Chondrocyte (in vitro differentiated cells): ENCODE measurements around the gene MSH2. TPM values are rescaled to one million over a fixed set of nuclear protein-coding genes. Genes with fewer than 3 reads are reported as not detected.

Experiments used
- DNase-seq: peaks from one replicate; pipeline ENCODE4 v3.0.0; 2021; ENCODE audit warnings: mixed read lengths, low spot score
- H3K27ac Mint-ChIP-seq: one replicate; pipeline ENCODE4 v1.8.0; 2021; ENCODE audit warnings: mild to moderate bottlenecking, moderate library complexity, mixed read lengths; ENCODE audit not compliant: unreplicated experiment
- H3K27me3 Mint-ChIP-seq: 2 replicates; pipeline ENCODE4 v1.8.0; 2021; ENCODE audit warnings: low read depth, mixed read lengths
- H3K36me3 Mint-ChIP-seq: 2 replicates; pipeline ENCODE4 v1.8.0; 2021; ENCODE audit warnings: low read depth, mixed read lengths
- H3K4me1 Mint-ChIP-seq: 2 replicates; pipeline ENCODE4 v1.8.0; 2021; ENCODE audit warnings: low read depth, mild to moderate bottlenecking, mixed read lengths
- H3K4me3 Mint-ChIP-seq: one replicate; pipeline ENCODE4 v1.8.0; 2021; ENCODE audit warnings: mild to moderate bottlenecking, moderate library complexity, mixed read lengths; ENCODE audit not compliant: unreplicated experiment
- H3K9me3 Mint-ChIP-seq: 2 replicates; pipeline ENCODE4 v1.8.0; 2021; ENCODE audit warnings: low read depth, mixed read lengths
- total RNA-seq: library from RNA; stranded (reverse); gene quantifications from 3 replicates; pipeline ENCODE4 v1.2.1, GENCODE V29; 2021
- TF ChIP-seq, protein P1 (sequence below): fragments of 200-600 bp; sonication (generic); IDR thresholded peaks from 2 replicates; pipeline ENCODE4 v1.5.0; 2021; ENCODE audit warnings: antibody characterized with exemption, mild to moderate bottlenecking, moderate library complexity

MSH2 gene
- total RNA-seq, 1 donor from 2014 or later = 21.0 TPM

DNA sequence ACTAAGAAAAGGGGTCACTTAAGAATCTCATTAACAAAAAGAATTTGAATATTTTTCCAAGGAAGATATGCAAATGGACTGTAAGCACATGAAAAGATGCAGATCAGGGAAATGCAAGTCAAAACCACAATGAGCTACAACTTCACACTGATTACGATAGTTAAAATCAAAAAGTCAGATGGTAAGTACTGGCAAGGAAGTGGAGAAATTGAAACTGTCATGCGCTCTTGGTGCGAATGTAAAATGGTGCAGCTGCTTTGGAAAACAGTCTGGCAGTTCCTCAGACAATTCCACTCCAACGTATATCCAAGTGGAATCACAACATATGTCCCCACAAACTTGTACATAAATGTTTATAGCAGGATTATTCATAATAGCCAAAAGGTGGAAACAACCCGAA lies 81.4 kb downstream of the MSH2 start:
- Mint-ChIP-seq H3K36me3 (peaks cover 10% of the 10 kb centered on the region), H3K4me1 (peaks cover 6% of the 10 kb centered on the region), H3K9me3 (no peaks in the 10 kb centered on the region), H3K27ac (no peak overlapping the region), H3K4me3 (no peak overlapping the region), H3K27me3 (no peaks in the 10 kb centered on the region)
- DNase-seq = no peak
- TF ChIP-seq, protein P1, sequence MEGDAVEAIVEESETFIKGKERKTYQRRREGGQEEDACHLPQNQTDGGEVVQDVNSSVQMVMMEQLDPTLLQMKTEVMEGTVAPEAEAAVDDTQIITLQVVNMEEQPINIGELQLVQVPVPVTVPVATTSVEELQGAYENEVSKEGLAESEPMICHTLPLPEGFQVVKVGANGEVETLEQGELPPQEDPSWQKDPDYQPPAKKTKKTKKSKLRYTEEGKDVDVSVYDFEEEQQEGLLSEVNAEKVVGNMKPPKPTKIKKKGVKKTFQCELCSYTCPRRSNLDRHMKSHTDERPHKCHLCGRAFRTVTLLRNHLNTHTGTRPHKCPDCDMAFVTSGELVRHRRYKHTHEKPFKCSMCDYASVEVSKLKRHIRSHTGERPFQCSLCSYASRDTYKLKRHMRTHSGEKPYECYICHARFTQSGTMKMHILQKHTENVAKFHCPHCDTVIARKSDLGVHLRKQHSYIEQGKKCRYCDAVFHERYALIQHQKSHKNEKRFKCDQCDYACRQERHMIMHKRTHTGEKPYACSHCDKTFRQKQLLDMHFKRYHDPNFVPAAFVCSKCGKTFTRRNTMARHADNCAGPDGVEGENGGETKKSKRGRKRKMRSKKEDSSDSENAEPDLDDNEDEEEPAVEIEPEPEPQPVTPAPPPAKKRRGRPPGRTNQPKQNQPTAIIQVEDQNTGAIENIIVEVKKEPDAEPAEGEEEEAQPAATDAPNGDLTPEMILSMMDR = no peak

GRCh38 chr2:47485177-47485576 lies 82.2 kb downstream of the MSH2 start:
- TF ChIP-seq, protein P1 = no peak
- Mint-ChIP-seq H3K27ac (no peak overlapping the region), H3K27me3 (no peaks in the 10 kb centered on the region), H3K36me3 (peaks cover 10% of the 10 kb centered on the region), H3K9me3 (no peaks in the 10 kb centered on the region), H3K4me1 (peaks cover 6% of the 10 kb centered on the region), H3K4me3 (no peak overlapping the region)
- no peak for DNase-seq

DNA sequence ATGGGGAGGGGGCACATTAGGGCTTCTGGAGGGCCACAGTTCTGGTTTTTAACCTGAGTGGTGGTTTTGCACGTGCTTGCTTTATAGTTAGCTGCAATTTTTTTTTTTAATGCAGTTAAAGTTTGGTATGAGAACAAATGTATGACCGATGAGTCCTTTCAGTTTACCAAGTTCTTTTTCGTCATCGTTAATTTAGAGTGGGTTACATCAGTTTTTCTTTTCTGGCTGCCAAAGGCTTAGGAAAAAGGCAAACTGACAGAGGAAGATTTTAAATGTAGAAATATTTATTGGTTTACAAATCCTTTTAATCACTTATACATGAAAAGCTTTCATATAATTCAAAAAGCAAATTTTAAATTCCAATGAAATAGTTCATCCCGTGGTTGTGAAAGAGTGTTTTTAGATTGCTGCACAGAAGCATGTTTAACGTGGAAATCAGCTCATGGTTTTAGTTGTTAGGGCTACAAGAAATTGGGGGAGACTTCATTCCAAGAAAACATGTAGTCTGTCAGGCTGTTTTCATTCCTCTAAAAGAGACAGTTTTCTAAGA lies 82.9 kb downstream of the MSH2 start:
- TF ChIP-seq, protein P1 = no peak
- Mint-ChIP-seq H3K9me3 (no peaks in the 10 kb centered on the region), H3K4me3 (no peak overlapping the region), H3K27ac (no peak overlapping the region), H3K4me1 (peaks cover 6% of the 10 kb centered on the region), H3K27me3 (no peaks in the 10 kb centered on the region), H3K36me3 (peaks cover 10% of the 10 kb centered on the region)
- DNase-seq = no peak

- Mint-ChIP-seq H3K4me3 (no peak overlapping the region), H3K27me3 (no peaks in the 10 kb centered on the region), H3K27ac (no peak overlapping the region), H3K36me3 (peaks cover 9% of the 10 kb centered on the region), H3K4me1 (peaks cover 6% of the 10 kb centered on the region), H3K9me3 (peaks cover 4% of the 10 kb centered on the region)
- no peak for DNase-seq
- TF ChIP-seq, protein P1 = no peak
These were observed 84.0 kb downstream of the MSH2 start for GRCh38 chr2:47486841-47487497.

GRCh38 chr2:47487498-47487875 lies 84.5 kb downstream of the MSH2 start:
- H3K27me3 Mint-ChIP-seq = no peaks in the 10 kb centered on the region
- no peak for DNase-seq
- H3K4me1 Mint-ChIP-seq = peaks cover 6% of the 10 kb centered on the region
- no peak overlapping the region for H3K4me3 Mint-ChIP-seq
- H3K27ac Mint-ChIP-seq = no peak overlapping the region
- H3K9me3 Mint-ChIP-seq = peaks cover 7% of the 10 kb centered on the region
- peaks cover 9% of the 10 kb centered on the region for H3K36me3 Mint-ChIP-seq
- TF ChIP-seq, protein P1 = no peak
